ENCODE measurements around the gene CLDN6.

Gene CLDN6

DNA sequence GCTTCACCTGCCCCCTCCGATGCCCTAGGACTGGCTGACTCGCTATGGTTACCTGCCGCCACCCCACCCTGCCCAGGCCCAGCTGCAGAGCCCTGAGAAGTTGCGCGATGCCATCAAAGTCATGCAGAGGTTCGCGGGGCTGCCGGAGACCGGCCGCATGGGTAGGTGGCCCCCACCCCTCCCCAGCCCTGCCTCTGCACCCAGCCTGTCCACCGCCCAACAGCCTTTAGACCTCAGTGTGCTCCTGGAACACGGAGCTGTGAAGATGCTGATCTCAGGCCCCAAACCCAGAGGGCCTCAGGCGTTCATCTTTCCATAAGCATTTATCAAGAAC lies 29.4 kb upstream of the CLDN6 start:
- no peaks in the 10 kb centered on the region for H3K9me2 ChIP-seq (ENCODE audit: low read depth, low read length)
- no peaks in the 10 kb centered on the region for H3F3A ChIP-seq (ENCODE audit: insufficient read depth, low read length)
- no peak overlapping the region for H2AFZ ChIP-seq (ENCODE audit: low read length)
- no peak overlapping the region for H3K4me3 ChIP-seq (ENCODE audit: low read depth, low read length, poor library complexity, severe bottlenecking)
- TF ChIP-seq EZH2 (IDR thresholded peaks at IDR 0.05; ENCODE audit: borderline replicate concordance, low read length) = no peak
- no peak for TF ChIP-seq CTCF (IDR thresholded peaks at IDR 0.05; ENCODE audit: low read length)
- H3K4me1 ChIP-seq (ENCODE audit: insufficient read depth, low read length, severe bottlenecking) = peaks cover 4% of the 10 kb centered on the region
- H3K9me3 ChIP-seq (ENCODE audit: low read length) = no peaks in the 10 kb centered on the region
- no peak overlapping the region for H3K27ac ChIP-seq (ENCODE audit: low read depth, low read length, poor library complexity, severe bottlenecking)
- H4K20me1 ChIP-seq (ENCODE audit: insufficient read depth, low read length) = no peaks in the 10 kb centered on the region
- H3K27me3 ChIP-seq (ENCODE audit: insufficient read depth, low read length) = no peaks in the 10 kb centered on the region
- no peak overlapping the region for H3K9ac ChIP-seq (ENCODE audit: low read length)
- no peaks in the 10 kb centered on the region for H3K79me2 ChIP-seq (ENCODE audit: insufficient read depth, low read length)
- no peak overlapping the region for H3K4me2 ChIP-seq (ENCODE audit: low read length)
- no peaks in the 10 kb centered on the region for H3K36me3 ChIP-seq (ENCODE audit: insufficient read depth, low read length)

GRCh38 chr16:3046641-3047386 lies 28.8 kb upstream of the CLDN6 start:
- Histone ChIP-seq H3K9ac (ENCODE audit: low read length) (no peak overlapping the region), H4K20me1 (ENCODE audit: insufficient read depth, low read length) (no peaks in the 10 kb centered on the region), H3K27me3 (ENCODE audit: insufficient read depth, low read length) (no peaks in the 10 kb centered on the region), H2AFZ (ENCODE audit: low read length) (no peak overlapping the region), H3K4me2 (ENCODE audit: low read length) (no peak overlapping the region), H3K9me3 (ENCODE audit: low read length) (no peaks in the 10 kb centered on the region), H3F3A (ENCODE audit: insufficient read depth, low read length) (no peaks in the 10 kb centered on the region), H3K27ac (ENCODE audit: low read depth, low read length, poor library complexity, severe bottlenecking) (no peak overlapping the region), H3K4me3 (ENCODE audit: low read depth, low read length, poor library complexity, severe bottlenecking) (no peak overlapping the region), H3K4me1 (ENCODE audit: insufficient read depth, low read length, severe bottlenecking) (peaks cover 4% of the 10 kb centered on the region), H3K9me2 (ENCODE audit: low read depth, low read length) (no peaks in the 10 kb centered on the region), H3K36me3 (ENCODE audit: insufficient read depth, low read length) (no peaks in the 10 kb centered on the region), H3K79me2 (ENCODE audit: insufficient read depth, low read length) (no peaks in the 10 kb centered on the region)
- TF ChIP-seq CTCF (IDR thresholded peaks at IDR 0.05; ENCODE audit: low read length) (no peak), EZH2 (IDR thresholded peaks at IDR 0.05; ENCODE audit: borderline replicate concordance, low read length) (no peak)

DNA sequence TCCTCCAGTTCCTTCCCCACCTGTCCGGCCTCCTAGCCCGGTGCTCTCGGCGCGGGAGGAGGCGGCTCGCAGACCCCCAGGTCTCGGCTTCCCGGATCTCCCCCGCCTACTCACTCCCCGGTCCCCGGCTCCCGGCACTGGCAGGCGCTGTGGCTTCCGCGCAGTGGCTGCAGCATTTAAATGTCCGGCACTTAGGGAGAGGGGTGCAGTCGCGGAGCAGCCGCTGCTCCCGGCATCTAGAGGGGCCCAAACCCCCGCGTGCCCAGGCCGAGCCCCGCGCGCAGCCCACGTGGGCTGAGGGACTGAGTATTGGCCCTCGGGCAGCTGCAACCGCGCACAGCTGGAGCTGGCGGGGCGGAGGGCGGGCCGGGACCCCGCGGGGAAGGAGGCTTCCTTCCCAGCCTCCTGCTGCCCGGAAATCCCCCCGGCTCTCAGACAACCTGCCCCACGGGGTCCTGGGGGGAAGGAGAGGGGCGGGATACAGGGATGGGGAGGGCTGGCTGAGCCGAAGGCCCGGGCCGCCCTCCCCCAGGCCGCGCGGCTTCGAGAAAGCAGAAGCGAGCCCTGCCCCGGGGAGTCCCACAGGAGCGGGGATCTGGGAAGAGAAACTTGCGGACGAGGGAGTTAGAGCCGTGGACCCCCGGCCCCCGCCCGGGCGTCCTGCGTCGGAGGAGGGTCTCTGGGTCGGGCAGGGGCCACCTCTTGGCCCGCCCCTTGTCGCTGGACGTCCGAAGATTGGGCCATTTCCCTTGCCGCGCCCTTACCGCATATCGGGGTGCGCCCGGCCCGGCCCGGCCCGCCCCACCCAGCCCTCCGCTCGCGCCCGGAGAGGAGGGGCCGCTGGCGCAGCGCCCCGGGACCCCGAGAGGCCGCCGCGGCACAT lies 28.0 kb upstream of the CLDN6 start, which contains the start of gene MMP25:
Gene MMP25, plus strand, starts transcription at position 804 of the 883 bp plus-strand sequence. CDS start 357 bp downstream, outside the sequence.
- H3K9me3 ChIP-seq (ENCODE audit: low read length) = no peaks in the 10 kb centered on the region
- H3K4me3 ChIP-seq (ENCODE audit: low read depth, low read length, poor library complexity, severe bottlenecking) = no peak within 1 kb of the TSS
- TF ChIP-seq EZH2 (IDR thresholded peaks at IDR 0.05; ENCODE audit: borderline replicate concordance, low read length) (no peak; the same call in 1 of the 2 replicates), CTCF (IDR thresholded peaks at IDR 0.05; ENCODE audit: low read length) (no peak)
- H3K9ac ChIP-seq (ENCODE audit: low read length) = no peak within 1 kb of the TSS
- no peaks in the 10 kb centered on the region for H3K9me2 ChIP-seq (ENCODE audit: low read depth, low read length)
- H3K27ac ChIP-seq (ENCODE audit: low read depth, low read length, poor library complexity, severe bottlenecking) = no peak within 1 kb of the TSS
- H3K79me2 ChIP-seq (ENCODE audit: insufficient read depth, low read length) = no peaks in the 10 kb centered on the region
- H3K4me1 ChIP-seq (ENCODE audit: insufficient read depth, low read length, severe bottlenecking) = peaks cover 4% of the 10 kb centered on the region
- H2AFZ ChIP-seq (ENCODE audit: low read length) = no peak within 1 kb of the TSS
- peak within 1 kb of the TSS; percentile 52; the same call in 1 of the 2 replicates for H3K4me2 ChIP-seq (ENCODE audit: low read length)
- H3K27me3 ChIP-seq (ENCODE audit: insufficient read depth, low read length) = no peaks in the 10 kb centered on the region
- H3F3A ChIP-seq (ENCODE audit: insufficient read depth, low read length) = no peaks in the 10 kb centered on the region
- no peaks in the 10 kb centered on the region for H3K36me3 ChIP-seq (ENCODE audit: insufficient read depth, low read length)
- H4K20me1 ChIP-seq (ENCODE audit: insufficient read depth, low read length) = no peaks in the 10 kb centered on the region

Data from OCI-LY1 (cell line).